Mesothelial cell of epicardium (in vitro differentiated cells): Measurements from ENCODE around the gene BRSK2. TPM values are rescaled to one million over a fixed set of nuclear protein-coding genes. Genes with fewer than 3 reads are reported as not detected.

Experiments
- DNase-seq, 2 experiments: peaks; one replicate each; pipeline ENCODE4 v3.0.0; 2021; ENCODE audit warnings: low spot score in 2 of 2; ENCODE audit not compliant: unreplicated experiment in 2 of 2
- H3K27ac Mint-ChIP-seq: 2 replicates; pipeline ENCODE4 v1.8.0; 2021; ENCODE audit warnings: mixed read lengths
- H3K27me3 Mint-ChIP-seq: 2 replicates; pipeline ENCODE4 v1.8.0; 2021; ENCODE audit warnings: low read depth, mixed read lengths
- H3K36me3 Mint-ChIP-seq: 2 replicates; pipeline ENCODE4 v1.8.0; 2021; ENCODE audit warnings: mixed read lengths
- H3K4me1 Mint-ChIP-seq: 2 replicates; pipeline ENCODE4 v1.8.0; 2021; ENCODE audit warnings: mixed read lengths
- H3K4me3 Mint-ChIP-seq: 2 replicates; pipeline ENCODE4 v1.8.0; 2021; ENCODE audit warnings: mild to moderate bottlenecking, moderate library complexity, mixed read lengths
- H3K9me3 Mint-ChIP-seq: 2 replicates; pipeline ENCODE4 v1.8.0; 2021; ENCODE audit warnings: mixed read lengths
- CTCF ChIP-seq: fragments of 200-600 bp; sonication (generic); IDR thresholded peaks from one replicate; pipeline ENCODE4 v1.5.0; 2021; ENCODE audit warnings: antibody characterized with exemption; ENCODE audit not compliant: unreplicated experiment
- total RNA-seq: library from RNA; stranded (reverse); gene quantifications from 3 replicates; pipeline ENCODE4 v1.2.1, GENCODE V29; 2021

The BRSK2 gene
- total RNA-seq, 1 donor from 2014 or later, result 4.9 TPM

- TF ChIP-seq CTCF, result no peak
- H3K9me3 Mint-ChIP-seq, result no peaks in the 10 kb centered on the region
- H3K4me3 Mint-ChIP-seq, result no peak overlapping the region
- peaks cover 5% of the 10 kb centered on the region for H3K4me1 Mint-ChIP-seq
- no peaks in the 10 kb centered on the region for H3K27me3 Mint-ChIP-seq
- no peak overlapping the region for H3K27ac Mint-ChIP-seq
- DNase-seq, result no peak
- H3K36me3 Mint-ChIP-seq, result no peaks in the 10 kb centered on the region
These were observed 95.8 kb downstream of the BRSK2 start for GRCh38 chr11:1485504-1485885.

GRCh38 chr11:1486054-1486825, 96.5 kb downstream of the BRSK2 start, which contains the start of gene MOB2:
Gene MOB2, minus strand, starts transcription at chr11:1486779. Its CDS starts 223 bp downstream, at chr11:1486556.
- Mint-ChIP-seq H3K4me1 (peaks cover 5% of the 10 kb centered on the region), H3K36me3 (no peaks in the 10 kb centered on the region), H3K9me3 (no peaks in the 10 kb centered on the region), H3K27ac (no peak within 1 kb of the TSS), H3K4me3 (no peak within 1 kb of the TSS), H3K27me3 (no peaks in the 10 kb centered on the region)
- no peak for TF ChIP-seq CTCF
- DNase-seq, result no peak

GRCh38 chr11:1487091-1487850, 97.5 kb downstream of the BRSK2 start:
- no peak for DNase-seq
- no peaks in the 10 kb centered on the region for H3K36me3 Mint-ChIP-seq
- no peak overlapping the region for H3K27ac Mint-ChIP-seq
- no peaks in the 10 kb centered on the region for H3K27me3 Mint-ChIP-seq
- H3K4me1 Mint-ChIP-seq, result peaks cover 5% of the 10 kb centered on the region
- H3K4me3 Mint-ChIP-seq, result no peak overlapping the region
- H3K9me3 Mint-ChIP-seq, result no peaks in the 10 kb centered on the region
- no peak for TF ChIP-seq CTCF

- no peak for TF ChIP-seq CTCF
- H3K4me1 Mint-ChIP-seq, result peaks cover 5% of the 10 kb centered on the region
- H3K27ac Mint-ChIP-seq, result no peak overlapping the region
- DNase-seq, result no peak
- no peaks in the 10 kb centered on the region for H3K36me3 Mint-ChIP-seq
- no peak overlapping the region for H3K4me3 Mint-ChIP-seq
- no peaks in the 10 kb centered on the region for H3K27me3 Mint-ChIP-seq
- H3K9me3 Mint-ChIP-seq, result no peaks in the 10 kb centered on the region
These were observed 98.3 kb downstream of the BRSK2 start for GRCh38 chr11:1487851-1488574.

- no peak for DNase-seq
- no peak overlapping the region for H3K27ac Mint-ChIP-seq
- peaks cover 5% of the 10 kb centered on the region for H3K4me1 Mint-ChIP-seq
- no peaks in the 10 kb centered on the region for H3K27me3 Mint-ChIP-seq
- H3K36me3 Mint-ChIP-seq, result peaks cover 3% of the 10 kb centered on the region
- no peak for TF ChIP-seq CTCF
- H3K4me3 Mint-ChIP-seq, result no peak overlapping the region
- H3K9me3 Mint-ChIP-seq, result peaks cover 3% of the 10 kb centered on the region
These were observed 98.9 kb downstream of the BRSK2 start for GRCh38 chr11:1488575-1489180.
